KMS-11 (cell line): ENCODE measurements around the gene TACC3.

Experiments
- H2AFZ ChIP-seq: fragments of 200-600 bp; sonication (generic); 2 replicates; pipeline ENCODE4 v1.6.1; 2016; ENCODE audit warnings: antibody characterized with exemption, mixed run types, low read depth
- H3K27ac ChIP-seq: fragments of 200-600 bp; sonication (generic); 2 replicates; pipeline ENCODE4 v1.6.1; 2016; ENCODE audit warnings: mild to moderate bottlenecking, mixed run types
- H3K27me3 ChIP-seq: fragments of 200-600 bp; sonication (generic); 2 replicates; pipeline ENCODE4 v1.6.1; 2017; ENCODE audit warnings: mild to moderate bottlenecking, low read depth, mixed run types, moderate library complexity; ENCODE audit not compliant: insufficient read depth
- H3K36me3 ChIP-seq: fragments of 200-600 bp; sonication (generic); 2 replicates; pipeline ENCODE4 v1.6.1; 2017; ENCODE audit warnings: mild to moderate bottlenecking, mixed run types; ENCODE audit not compliant: insufficient read depth
- H3K4me1 ChIP-seq: fragments of 200-600 bp; sonication (generic); 2 replicates; pipeline ENCODE4 v1.6.1; 2016; ENCODE audit warnings: mild to moderate bottlenecking, low read depth, mixed run types; ENCODE audit not compliant: poor library complexity, severe bottlenecking
- H3K4me2 ChIP-seq: fragments of 200-600 bp; sonication (generic); 2 replicates; pipeline ENCODE4 v1.7.0; 2016; ENCODE audit warnings: mild to moderate bottlenecking, mixed run types
- H3K4me3 ChIP-seq: fragments of 200-600 bp; sonication (generic); IDR thresholded peaks from 2 replicates; pipeline ENCODE4 v1.6.1; 2017; ENCODE audit warnings: low read depth, low read length, mixed read lengths; ENCODE audit not compliant: insufficient read depth
- H3K79me2 ChIP-seq: fragments of 200-600 bp; sonication (generic); 2 replicates; pipeline ENCODE4 v1.6.1; 2016; ENCODE audit warnings: low read depth, mixed run types; ENCODE audit not compliant: insufficient read depth
- H3K9ac ChIP-seq: fragments of 200-600 bp; sonication (generic); 2 replicates; pipeline ENCODE4 v1.6.1; 2016; ENCODE audit warnings: mild to moderate bottlenecking, mixed run types
- H4K20me1 ChIP-seq: fragments of 200-600 bp; sonication (generic); 2 replicates; pipeline ENCODE4 v1.6.1; 2016; ENCODE audit warnings: mild to moderate bottlenecking, mixed run types; ENCODE audit not compliant: insufficient read depth
- CTCF ChIP-seq: fragments of 200-600 bp; sonication (generic); conservative IDR thresholded peaks from 2 replicates; pipeline ENCODE4 v1.6.1; 2017; ENCODE audit warnings: low read depth, mild to moderate bottlenecking, antibody characterized with exemption, low read length, moderate library complexity, mixed read lengths

The TACC3 gene

DNA sequence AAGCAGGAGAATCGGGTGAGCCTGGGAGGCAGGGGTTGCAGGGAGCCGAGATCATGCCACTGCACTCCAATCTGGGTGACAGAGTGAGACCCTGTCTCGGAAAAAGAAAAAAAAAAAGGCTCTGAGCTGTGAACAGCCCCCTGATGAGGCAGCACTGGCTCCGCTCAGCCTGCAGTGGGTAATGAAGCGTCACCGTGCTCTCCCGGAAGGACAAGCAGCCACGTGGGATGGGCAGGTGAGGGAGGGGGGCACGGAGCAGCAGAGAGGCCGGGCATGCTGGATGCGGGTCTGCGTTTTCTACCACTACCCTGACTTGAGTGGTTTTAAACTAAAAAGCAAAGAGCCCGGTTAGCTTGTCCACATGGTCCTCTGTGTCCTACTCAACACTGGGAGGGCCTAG is 15.5 kb downstream of the TACC3 start:
- Histone ChIP-seq H3K36me3 (no peaks in the 10 kb centered on the region), H4K20me1 (no peaks in the 10 kb centered on the region), H3K4me1 (peaks cover 12% of the 10 kb centered on the region), H3K79me2 (peaks cover 9% of the 10 kb centered on the region; the same call in 1 of the 2 replicates), H3K9ac (no peak overlapping the region), H3K4me3 (no peak overlapping the region), H3K27ac (no peak overlapping the region), H2AFZ (no peak overlapping the region), H3K4me2 (no peak overlapping the region), H3K27me3 (no peaks in the 10 kb centered on the region)
- no peak for TF ChIP-seq CTCF

GRCh38 chr4:1737666-1738065 is 16.3 kb downstream of the TACC3 start:
- Histone ChIP-seq H3K27ac (no peak overlapping the region), H4K20me1 (no peaks in the 10 kb centered on the region), H3K9ac (no peak overlapping the region), H3K4me3 (no peak overlapping the region), H2AFZ (no peak overlapping the region), H3K36me3 (no peaks in the 10 kb centered on the region), H3K4me2 (no peak overlapping the region), H3K27me3 (no peaks in the 10 kb centered on the region), H3K4me1 (peaks cover 4% of the 10 kb centered on the region), H3K79me2 (peaks cover 4% of the 10 kb centered on the region; the same call in 1 of the 2 replicates)
- no peak for TF ChIP-seq CTCF

DNA sequence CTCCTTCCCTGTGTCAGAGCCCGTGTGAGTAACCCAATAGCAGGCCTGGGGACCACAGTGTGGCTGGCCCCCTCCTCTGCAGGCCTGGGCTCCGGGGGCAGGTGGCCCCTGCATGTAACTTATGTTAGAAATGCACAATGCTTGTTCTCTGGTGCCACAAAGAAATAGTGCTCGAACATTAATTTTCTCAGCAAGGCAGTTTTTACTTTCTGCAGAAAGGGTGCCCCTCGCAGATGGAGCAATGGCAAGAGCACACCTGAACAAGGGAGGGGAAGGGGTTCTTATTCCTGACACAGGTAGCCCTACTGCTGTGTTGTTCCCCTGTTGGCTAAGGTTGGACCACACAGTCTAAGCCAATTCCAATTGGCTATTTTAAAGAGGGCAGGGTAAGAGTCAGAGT is 17.1 kb downstream of the TACC3 start:
- H3K27me3 ChIP-seq = no peaks in the 10 kb centered on the region
- H4K20me1 ChIP-seq = no peaks in the 10 kb centered on the region
- H3K4me3 ChIP-seq = no peak overlapping the region
- no peaks in the 10 kb centered on the region for H3K79me2 ChIP-seq
- H3K36me3 ChIP-seq = no peaks in the 10 kb centered on the region
- no peak overlapping the region for H3K27ac ChIP-seq
- H2AFZ ChIP-seq = no peak overlapping the region
- H3K4me1 ChIP-seq = no peaks in the 10 kb centered on the region
- no peak overlapping the region for H3K9ac ChIP-seq
- no peak overlapping the region for H3K4me2 ChIP-seq
- no peak for TF ChIP-seq CTCF

GRCh38 chr4:1739358-1739757 is 18.0 kb downstream of the TACC3 start:
- no peak overlapping the region for H3K4me3 ChIP-seq
- H2AFZ ChIP-seq = no peak overlapping the region
- no peak overlapping the region for H3K4me2 ChIP-seq
- TF ChIP-seq CTCF = no peak
- no peaks in the 10 kb centered on the region for H3K4me1 ChIP-seq
- no peaks in the 10 kb centered on the region for H3K36me3 ChIP-seq
- H4K20me1 ChIP-seq = no peaks in the 10 kb centered on the region
- H3K79me2 ChIP-seq = no peaks in the 10 kb centered on the region
- H3K27me3 ChIP-seq = no peaks in the 10 kb centered on the region
- no peak overlapping the region for H3K9ac ChIP-seq
- no peak overlapping the region for H3K27ac ChIP-seq
